Thoracic aorta (tissue), 2 donors: ENCODE measurements around the gene NPC1. TPM values are rescaled to one million over a fixed set of nuclear protein-coding genes. Genes with fewer than 3 reads are reported as not detected.

Experiments
- ATAC-seq: fragments of 150-250 bp; one replicate; pipeline ENCODE4 v1.8.0; 2017; ENCODE audit warnings: low read depth; ENCODE audit not compliant: insufficient number of reproducible peaks, low FRiP score
- DNase-seq: peaks from one replicate; pipeline ENCODE4 v3.0.0-alpha.2; 2020; ENCODE audit warnings: low spot score
- H3K27ac ChIP-seq, 2 donors: fragments of 200-600 bp; sonication (generic); 1 replicate in 1 of 2; 2 replicates in 1 of 2; pipeline ENCODE4 v1.5.1; 2016; ENCODE audit warnings: mild to moderate bottlenecking in 2 of 2, moderate library complexity in 2 of 2
- H3K27me3 ChIP-seq: fragments of 200-600 bp; sonication (generic); replicated peaks from 2 replicates; pipeline ENCODE4 v1.6.0; 2016; ENCODE audit warnings: mild to moderate bottlenecking; ENCODE audit not compliant: insufficient read depth
- H3K36me3 ChIP-seq: fragments of 200-600 bp; sonication (generic); one replicate; pipeline ENCODE4 v1.5.1; 2016
- H3K4me1 ChIP-seq, 2 donors: fragments of 200-600 bp; sonication (generic); 1 replicate in 1 of 2; 2 replicates in 1 of 2; pipeline versions ENCODE4 v1.5.1 to v1.6.0; 2016; ENCODE audit warnings: low read depth in 2 of 2, mild to moderate bottlenecking in 1 of 2; ENCODE audit not compliant: control insufficient read depth in 1 of 2
- H3K4me3 ChIP-seq: fragments of 200-600 bp; sonication (generic); 2 replicates; pipeline ENCODE4 v1.5.1; 2016; ENCODE audit warnings: mild to moderate bottlenecking
- H3K9me3 ChIP-seq: fragments of 200-600 bp; sonication (generic); 2 replicates; pipeline ENCODE4 v1.5.1; 2016
- total RNA-seq, 2 donors: library from RNA; depleted of rRNA; stranded (reverse); fragments of >200 nt; gene quantifications; one replicate each; pipeline versions ENCODE4 v1.1.0 to v1.2.3, GENCODE V29; 2016
- TF ChIP-seq, protein P1 (sequence below): fragments of 200-600 bp; sonication (generic); IDR thresholded peaks from one replicate; pipeline ENCODE4 v1.5.1; 2019; ENCODE audit warnings: antibody characterized with exemption

NPC1 gene
- total RNA-seq, 2 donors from 2014 or later: 85.6 to 96.7 TPM

- no peaks in the 10 kb centered on the region for H3K36me3 ChIP-seq
- TF ChIP-seq, protein P1, sequence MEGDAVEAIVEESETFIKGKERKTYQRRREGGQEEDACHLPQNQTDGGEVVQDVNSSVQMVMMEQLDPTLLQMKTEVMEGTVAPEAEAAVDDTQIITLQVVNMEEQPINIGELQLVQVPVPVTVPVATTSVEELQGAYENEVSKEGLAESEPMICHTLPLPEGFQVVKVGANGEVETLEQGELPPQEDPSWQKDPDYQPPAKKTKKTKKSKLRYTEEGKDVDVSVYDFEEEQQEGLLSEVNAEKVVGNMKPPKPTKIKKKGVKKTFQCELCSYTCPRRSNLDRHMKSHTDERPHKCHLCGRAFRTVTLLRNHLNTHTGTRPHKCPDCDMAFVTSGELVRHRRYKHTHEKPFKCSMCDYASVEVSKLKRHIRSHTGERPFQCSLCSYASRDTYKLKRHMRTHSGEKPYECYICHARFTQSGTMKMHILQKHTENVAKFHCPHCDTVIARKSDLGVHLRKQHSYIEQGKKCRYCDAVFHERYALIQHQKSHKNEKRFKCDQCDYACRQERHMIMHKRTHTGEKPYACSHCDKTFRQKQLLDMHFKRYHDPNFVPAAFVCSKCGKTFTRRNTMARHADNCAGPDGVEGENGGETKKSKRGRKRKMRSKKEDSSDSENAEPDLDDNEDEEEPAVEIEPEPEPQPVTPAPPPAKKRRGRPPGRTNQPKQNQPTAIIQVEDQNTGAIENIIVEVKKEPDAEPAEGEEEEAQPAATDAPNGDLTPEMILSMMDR: no peak
- no peaks in the 10 kb centered on the region for H3K9me3 ChIP-seq
- peaks cover 7 to 31% of the 10 kb centered on the region in 2 donors for H3K4me1 ChIP-seq
- no peaks in the 10 kb centered on the region for H3K27me3 ChIP-seq
- ATAC-seq (no peak), DNase-seq (no peak)
- H3K4me3 ChIP-seq: peak overlapping the region; percentile 95
- no peak overlapping the region for H3K27ac ChIP-seq
These were observed 81.6 kb downstream of the NPC1 start for GRCh38 chr18:23504720-23505119.

GRCh38 chr18:23503963-23504344 lies 82.4 kb downstream of the NPC1 start:
- Histone ChIP-seq H3K27me3 (no peaks in the 10 kb centered on the region), H3K27ac (peak overlapping the region; percentile 76 to 96), H3K4me3 (peak overlapping the region; percentile 95), H3K9me3 (no peaks in the 10 kb centered on the region), H3K36me3 (no peaks in the 10 kb centered on the region), H3K4me1 (peaks cover 15 to 39% of the 10 kb centered on the region in 2 donors)
- TF ChIP-seq, protein P1: no peak
- no peak for DNase-seq
- ATAC-seq: no peak

GRCh38 chr18:23503038-23503962 lies 83.0 kb downstream of the NPC1 start, which contains the start of gene RMC1:
RMC1 (plus strand) TSS chr18:23503511; CDS start chr18:23503619, 108 bp downstream.
- Histone ChIP-seq H3K36me3 (no peaks in the 10 kb centered on the region), H3K9me3 (no peaks in the 10 kb centered on the region), H3K4me3 (peak within 1 kb of the TSS; percentile 95), H3K27me3 (no peaks in the 10 kb centered on the region), H3K27ac (peak within 1 kb of the TSS; percentile 96), H3K4me1 (peaks cover 16 to 43% of the 10 kb centered on the region in 2 donors)
- TF ChIP-seq, protein P1: no peak
- ATAC-seq (peak; percentile 80), DNase-seq (peak; percentile 83)

- Histone ChIP-seq H3K4me1 (peaks cover 16 to 43% of the 10 kb centered on the region in 2 donors), H3K9me3 (no peaks in the 10 kb centered on the region)
These were observed 83.7 kb downstream of the NPC1 start for GRCh38 chr18:23502516-23503037.

DNA sequence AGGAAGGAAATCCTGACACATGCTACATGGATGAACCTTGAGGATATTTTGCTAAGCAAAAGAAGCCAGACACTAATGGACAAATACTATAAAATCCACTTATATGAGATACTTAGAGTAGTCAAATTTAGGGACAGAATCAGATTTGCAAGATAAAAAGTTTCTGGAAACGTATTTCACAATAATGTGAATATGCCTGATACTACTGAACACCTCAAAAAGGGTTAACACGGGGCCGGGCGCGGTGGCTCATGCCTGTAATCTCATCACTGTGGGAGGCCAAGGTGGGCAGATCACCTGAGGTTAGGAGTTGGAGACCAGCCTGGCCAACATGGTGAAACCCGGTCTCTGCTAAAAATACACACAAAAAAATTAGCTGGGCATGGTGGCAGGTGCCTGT lies 84.7 kb downstream of the NPC1 start:
- H3K27me3 ChIP-seq: no peaks in the 10 kb centered on the region
- TF ChIP-seq, protein P1: no peak
- H3K27ac ChIP-seq: no peak overlapping the region
- peaks cover 16 to 43% of the 10 kb centered on the region in 2 donors for H3K4me1 ChIP-seq
- no peak overlapping the region for H3K4me3 ChIP-seq
- DNase-seq: no peak
- no peaks in the 10 kb centered on the region for H3K36me3 ChIP-seq
- H3K9me3 ChIP-seq: no peaks in the 10 kb centered on the region
- no peak for ATAC-seq

More at GRCh38 chr18:23502516-23503037, 83.7 kb downstream of the NPC1 start:
- H3K36me3 ChIP-seq: no peaks in the 10 kb centered on the region
- H3K27ac ChIP-seq: peak overlapping the region; percentile 96
- peak overlapping the region; percentile 95 for H3K4me3 ChIP-seq
- ATAC-seq (no peak), DNase-seq (no peak)
- TF ChIP-seq, protein P1: no peak
- no peaks in the 10 kb centered on the region for H3K27me3 ChIP-seq
